ENCODE data around the gene GLS.
"Not testable (repeated sequence)": the region's sequence is repeated elsewhere in the genome, so short reads cannot be mapped to it uniquely, and the experiment has no call there.

GLS gene

GRCh38 chr2:190873451-190873850, 7.2 kb upstream of the GLS start:
- not testable (repeated sequence) for H3K27ac ChIP-seq (ENCODE audit: low read depth, low read length); H3K9me3 ChIP-seq (ENCODE audit: insufficient read depth, low read depth, low read length); H3K27me3 ChIP-seq (ENCODE audit: insufficient read depth, low read length); H3K4me3 ChIP-seq (ENCODE audit: low read length); H3K36me3 ChIP-seq (ENCODE audit: insufficient read depth, low read length); H3K9ac ChIP-seq (ENCODE audit: low read depth, low read length)
- WGBS = 96% methylated on average over 7 of the region's 7 CpGs
- peaks cover 22% of the 10 kb centered on the region for H3K4me1 ChIP-seq (ENCODE audit: insufficient read depth, low read length)

DNA sequence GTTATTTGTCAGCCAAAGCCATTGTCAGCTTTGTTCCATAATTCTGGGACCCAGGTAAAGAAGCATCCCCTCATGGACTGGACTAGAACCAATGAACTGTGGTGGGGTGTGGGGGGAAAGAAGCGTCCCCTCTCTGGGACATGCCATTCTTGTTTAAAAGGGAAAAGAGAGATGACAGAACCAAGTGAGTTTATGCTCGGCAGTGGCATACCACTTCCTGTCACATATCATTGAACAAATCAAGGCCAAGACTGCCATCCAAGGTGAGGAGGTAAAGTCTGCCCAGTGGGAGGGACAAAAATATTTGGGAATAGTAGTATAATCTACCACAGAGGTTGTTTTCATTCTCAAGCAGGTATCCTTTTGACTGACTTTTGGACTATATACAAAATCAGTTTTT, 4.7 kb upstream of the GLS start:
- 88% methylated on average over 1 of the region's 2 CpGs for WGBS
- Histone ChIP-seq H3K9me3 (ENCODE audit: insufficient read depth, low read depth, low read length) (no peaks in the 10 kb centered on the region), H3K36me3 (ENCODE audit: insufficient read depth, low read length) (no peaks in the 10 kb centered on the region), H3K4me3 (ENCODE audit: low read length) (no peak overlapping the region), H3K27me3 (ENCODE audit: insufficient read depth, low read length) (no peaks in the 10 kb centered on the region; the same call in 1 of the 2 replicates), H3K9ac (ENCODE audit: low read depth, low read length) (no peak overlapping the region), H3K27ac (ENCODE audit: low read depth, low read length) (no peak overlapping the region), H3K4me1 (ENCODE audit: insufficient read depth, low read length) (peaks cover 5% of the 10 kb centered on the region; the same call in 1 of the 2 replicates)

DNA sequence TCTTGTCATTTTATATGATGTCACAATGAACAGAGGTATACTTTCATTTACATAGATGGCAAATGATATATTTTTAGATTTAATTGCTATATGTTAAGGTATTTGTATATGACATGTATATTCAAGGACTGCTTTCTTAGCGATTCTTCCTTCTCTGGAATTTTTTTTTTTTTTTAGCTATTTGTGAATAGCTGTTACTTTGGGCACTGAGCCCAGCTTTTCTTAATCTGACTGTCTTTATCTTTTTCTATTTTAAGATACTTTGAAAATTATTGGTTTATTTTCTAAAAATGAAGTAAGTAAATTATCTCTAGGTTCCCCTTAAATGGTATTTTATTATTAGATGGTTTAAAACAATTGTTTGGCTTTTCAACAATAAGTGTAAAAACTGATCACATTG, 4.0 kb upstream of the GLS start:
- Histone ChIP-seq H3K4me1 (ENCODE audit: insufficient read depth, low read length) (no peaks in the 10 kb centered on the region), H3K36me3 (ENCODE audit: insufficient read depth, low read length) (no peaks in the 10 kb centered on the region), H3K27me3 (ENCODE audit: insufficient read depth, low read length) (no peaks in the 10 kb centered on the region; the same call in 1 of the 2 replicates), H3K27ac (ENCODE audit: low read depth, low read length) (no peak overlapping the region), H3K9me3 (ENCODE audit: insufficient read depth, low read depth, low read length) (no peaks in the 10 kb centered on the region), H3K4me3 (ENCODE audit: low read length) (no peak overlapping the region), H3K9ac (ENCODE audit: low read depth, low read length) (no peak overlapping the region)
- WGBS = no CpG with 5 or more reads among the region's 1 CpG

DNA sequence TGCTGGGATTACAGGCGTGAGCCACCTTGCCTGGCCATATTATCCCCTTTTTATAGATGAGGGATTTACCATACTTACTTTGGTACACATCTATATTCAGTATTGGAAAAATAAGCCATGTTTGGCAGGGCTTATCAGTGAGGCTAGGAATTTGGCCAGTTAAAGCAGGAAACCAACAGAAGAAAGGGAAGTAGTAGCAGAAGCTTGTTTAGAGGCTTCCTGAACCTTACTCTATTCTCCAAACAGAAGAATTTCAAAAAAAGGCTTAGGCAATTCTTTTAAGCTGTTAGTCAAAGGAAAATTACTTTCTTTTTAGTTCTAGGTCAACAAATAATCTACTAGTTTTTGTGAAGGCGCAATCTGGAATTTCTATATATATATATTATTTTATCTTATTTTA, 3.2 kb upstream of the GLS start:
- Histone ChIP-seq H3K27ac (ENCODE audit: low read depth, low read length) (no peak overlapping the region), H3K36me3 (ENCODE audit: insufficient read depth, low read length) (no peaks in the 10 kb centered on the region), H3K4me1 (ENCODE audit: insufficient read depth, low read length) (0 out of 2 replicates have a peak, but pooled peaks cover 3% of the 10 kb centered on the region), H3K9ac (ENCODE audit: low read depth, low read length) (no peak overlapping the region), H3K4me3 (ENCODE audit: low read length) (no peak overlapping the region), H3K9me3 (ENCODE audit: insufficient read depth, low read depth, low read length) (no peaks in the 10 kb centered on the region), H3K27me3 (ENCODE audit: insufficient read depth, low read length) (no peaks in the 10 kb centered on the region; the same call in 1 of the 2 replicates)
- no CpG with 5 or more reads among the region's 2 CpGs for WGBS

GRCh38 chr2:190879474-190880377, 895 bp upstream of the GLS start:
- Histone ChIP-seq H3K9ac (ENCODE audit: low read depth, low read length) (peak overlapping the region; percentile 39), H3K36me3 (ENCODE audit: insufficient read depth, low read length) (no peaks in the 10 kb centered on the region; the same call in 1 of the 2 replicates), H3K4me3 (ENCODE audit: low read length) (peak overlapping the region; percentile 69), H3K27me3 (ENCODE audit: insufficient read depth, low read length) (no peaks in the 10 kb centered on the region; the same call in 1 of the 2 replicates), H3K27ac (ENCODE audit: low read depth, low read length) (no peak overlapping the region), H3K9me3 (ENCODE audit: insufficient read depth, low read depth, low read length) (no peaks in the 10 kb centered on the region), H3K4me1 (ENCODE audit: insufficient read depth, low read length) (peaks cover 22% of the 10 kb centered on the region)
- WGBS = 46% methylated on average over 25 of the region's 28 CpGs

DNA sequence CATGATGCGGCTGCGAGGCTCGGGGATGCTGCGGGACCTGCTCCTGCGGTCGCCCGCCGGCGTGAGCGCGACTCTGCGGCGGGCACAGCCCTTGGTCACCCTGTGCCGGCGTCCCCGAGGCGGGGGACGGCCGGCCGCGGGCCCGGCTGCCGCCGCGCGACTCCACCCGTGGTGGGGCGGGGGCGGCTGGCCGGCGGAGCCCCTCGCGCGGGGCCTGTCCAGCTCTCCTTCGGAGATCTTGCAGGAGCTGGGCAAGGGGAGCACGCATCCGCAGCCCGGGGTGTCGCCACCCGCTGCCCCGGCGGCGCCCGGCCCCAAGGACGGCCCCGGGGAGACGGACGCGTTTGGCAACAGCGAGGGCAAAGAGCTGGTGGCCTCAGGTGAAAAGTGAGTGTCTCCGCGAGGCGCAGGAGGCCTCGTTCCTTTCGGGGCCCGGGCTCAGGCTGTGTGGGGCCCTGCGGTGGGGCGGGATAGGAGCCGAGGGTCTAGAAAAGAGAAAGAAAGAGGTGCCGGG, 520 bp downstream of the GLS start:
- Histone ChIP-seq H3K27ac (ENCODE audit: low read depth, low read length) (peak overlapping the region; percentile 33; the same call in 1 of the 2 replicates), H3K4me1 (ENCODE audit: insufficient read depth, low read length) (peaks cover 23% of the 10 kb centered on the region), H3K36me3 (ENCODE audit: insufficient read depth, low read length) (no peaks in the 10 kb centered on the region; the same call in none of the 2 replicates), H3K9ac (ENCODE audit: low read depth, low read length) (peak overlapping the region; percentile 76), H3K4me3 (ENCODE audit: low read length) (peak overlapping the region; percentile 69), H3K9me3 (ENCODE audit: insufficient read depth, low read depth, low read length) (no peaks in the 10 kb centered on the region), H3K27me3 (ENCODE audit: insufficient read depth, low read length) (no peaks in the 10 kb centered on the region; the same call in 1 of the 2 replicates)
- under 1% methylated on average over 60 of the region's 60 CpGs for WGBS

DNA sequence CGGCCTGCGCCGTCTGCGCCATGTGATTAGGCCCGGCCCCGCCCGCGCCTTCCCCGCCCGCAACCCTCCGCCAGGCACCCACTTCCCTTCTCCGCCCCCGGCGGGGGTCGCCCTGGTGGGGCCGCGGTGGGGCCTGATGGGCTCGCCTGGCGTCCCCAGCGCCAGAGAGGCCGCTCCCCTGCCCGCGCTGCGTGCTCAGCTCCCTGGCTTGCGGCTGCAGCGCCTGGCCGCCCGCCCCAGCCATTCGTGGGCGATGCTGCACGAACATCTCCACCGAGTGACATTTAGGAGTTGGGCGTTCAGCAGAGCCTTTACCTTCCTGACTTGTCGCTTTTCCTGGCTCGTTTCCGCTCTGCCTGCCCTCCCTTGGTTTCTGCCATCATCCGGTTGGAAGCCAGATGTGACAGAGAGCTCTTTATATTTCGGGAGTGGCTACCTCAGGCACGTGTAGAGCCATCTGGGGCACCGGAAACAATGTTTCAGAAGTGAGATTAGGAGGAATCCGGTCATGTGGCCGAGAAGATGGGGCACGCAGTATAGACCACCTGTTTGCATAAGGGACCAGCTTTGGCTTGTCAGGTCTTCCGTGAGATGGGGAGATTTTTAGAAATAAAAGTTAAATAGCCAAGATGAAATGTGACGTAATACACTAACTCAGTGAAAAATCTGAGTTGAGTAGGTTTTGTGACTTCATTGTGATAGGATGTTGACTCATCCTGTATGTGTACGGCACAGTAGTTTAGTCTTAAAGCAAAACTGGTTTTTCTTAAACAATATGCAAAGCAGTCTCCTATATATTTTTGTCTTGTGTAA, 1.2 kb downstream of the GLS start:
- H3K27ac ChIP-seq (ENCODE audit: low read depth, low read length) = peak overlapping the region; percentile 33; the same call in 1 of the 2 replicates
- H3K27me3 ChIP-seq (ENCODE audit: insufficient read depth, low read length) = no peaks in the 10 kb centered on the region; the same call in 1 of the 2 replicates
- peaks cover 25% of the 10 kb centered on the region for H3K4me1 ChIP-seq (ENCODE audit: insufficient read depth, low read length)
- H3K36me3 ChIP-seq (ENCODE audit: insufficient read depth, low read length) = no peaks in the 10 kb centered on the region; the same call in none of the 2 replicates
- 1% methylated on average over 46 of the region's 46 CpGs for WGBS
- no peaks in the 10 kb centered on the region for H3K9me3 ChIP-seq (ENCODE audit: insufficient read depth, low read depth, low read length)
- peak overlapping the region; percentile 76 for H3K9ac ChIP-seq (ENCODE audit: low read depth, low read length)
- peak overlapping the region; percentile 69 for H3K4me3 ChIP-seq (ENCODE audit: low read length)

DNA sequence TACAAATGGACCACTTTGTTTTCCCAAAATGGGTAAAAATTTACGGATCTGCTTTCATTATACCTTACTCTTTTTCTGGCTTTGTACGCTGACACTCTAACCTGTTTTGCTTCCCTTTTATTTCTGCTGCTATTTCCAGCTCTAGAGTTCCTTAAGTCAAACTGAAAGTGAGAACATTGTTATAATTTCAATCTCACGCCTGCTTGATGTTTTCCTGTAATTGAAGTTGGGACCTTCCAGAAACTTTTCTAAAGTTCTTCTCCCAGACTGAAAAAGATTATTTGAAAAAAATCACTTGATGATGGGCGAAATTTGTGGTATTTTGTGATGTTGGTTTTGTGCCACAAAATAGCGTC, 1.8 kb downstream of the GLS start:
- Histone ChIP-seq H3K4me3 (ENCODE audit: low read length) (peak overlapping the region; percentile 69), H3K27ac (ENCODE audit: low read depth, low read length) (no peak overlapping the region), H3K9me3 (ENCODE audit: insufficient read depth, low read depth, low read length) (no peaks in the 10 kb centered on the region), H3K36me3 (ENCODE audit: insufficient read depth, low read length) (no peaks in the 10 kb centered on the region; the same call in none of the 2 replicates), H3K27me3 (ENCODE audit: insufficient read depth, low read length) (no peaks in the 10 kb centered on the region; the same call in 1 of the 2 replicates), H3K9ac (ENCODE audit: low read depth, low read length) (peak overlapping the region; percentile 76; the same call in 1 of the 2 replicates), H3K4me1 (ENCODE audit: insufficient read depth, low read length) (peaks cover 31% of the 10 kb centered on the region)
- WGBS = 20% methylated on average over 5 of the region's 5 CpGs

DNA sequence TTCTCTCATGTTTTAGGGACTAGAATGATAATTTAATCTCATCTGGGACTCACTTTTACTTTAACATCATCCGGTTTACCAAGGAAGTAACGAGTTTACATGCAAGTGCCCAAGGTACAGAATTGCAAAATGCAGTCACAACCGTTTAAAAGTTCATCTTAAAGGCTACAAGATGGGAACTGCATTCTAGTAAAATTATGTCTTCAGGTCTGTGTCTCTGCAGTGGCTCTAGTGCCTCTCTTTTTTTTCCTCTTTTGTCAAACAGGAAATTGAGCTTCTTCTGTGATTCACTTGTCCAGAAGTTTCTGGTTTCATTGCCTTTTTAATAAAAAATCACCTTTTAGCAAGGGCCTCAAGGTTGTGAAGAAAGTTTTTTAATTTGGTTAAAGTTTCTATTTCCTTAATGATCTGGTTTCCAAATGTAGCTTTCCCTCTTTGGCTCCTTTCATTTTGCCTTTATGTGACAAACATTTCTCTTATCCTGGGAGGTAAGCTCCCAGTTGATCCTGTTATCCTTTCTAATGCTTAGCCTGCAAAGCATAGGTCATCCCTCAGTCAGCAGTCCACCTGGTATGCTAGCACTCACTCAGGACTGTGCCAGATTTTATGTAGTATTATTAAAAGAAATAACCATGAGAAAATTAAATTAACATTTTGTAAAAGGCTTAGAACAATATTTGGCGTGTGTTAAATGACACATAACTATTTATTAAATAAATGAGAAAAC, 2.4 kb downstream of the GLS start:
- Histone ChIP-seq H3K4me1 (ENCODE audit: insufficient read depth, low read length) (peaks cover 38% of the 10 kb centered on the region), H3K36me3 (ENCODE audit: insufficient read depth, low read length) (no peaks in the 10 kb centered on the region; the same call in none of the 2 replicates), H3K27ac (ENCODE audit: low read depth, low read length) (no peak overlapping the region), H3K4me3 (ENCODE audit: low read length) (peak overlapping the region; percentile 69), H3K27me3 (ENCODE audit: insufficient read depth, low read length) (no peaks in the 10 kb centered on the region; the same call in 1 of the 2 replicates), H3K9me3 (ENCODE audit: insufficient read depth, low read depth, low read length) (no peaks in the 10 kb centered on the region), H3K9ac (ENCODE audit: low read depth, low read length) (no peak overlapping the region; the same call in 1 of the 2 replicates)
- WGBS = 17% methylated on average over 3 of the region's 4 CpGs

DNA sequence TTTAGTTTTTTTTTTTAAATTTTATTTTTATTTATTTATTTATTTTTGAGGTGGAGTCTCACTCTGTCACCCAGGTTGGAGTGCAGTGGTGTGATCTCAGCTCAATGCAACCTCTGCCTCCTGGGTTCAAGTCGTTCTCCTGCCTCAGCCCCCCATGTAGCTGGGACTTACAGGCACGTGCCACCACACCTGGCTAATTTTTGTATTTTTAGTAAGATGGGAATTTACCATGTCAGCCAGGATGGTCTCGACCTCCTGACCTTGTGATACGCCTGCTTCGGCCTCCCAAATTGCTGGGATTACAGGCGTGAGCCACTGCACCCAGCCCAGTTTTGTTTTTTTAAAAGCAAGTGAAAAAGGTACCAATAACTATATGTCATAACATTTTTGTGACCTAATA, 5.2 kb downstream of the GLS start:
- WGBS = 93% methylated on average over 6 of the region's 6 CpGs
- H3K9me3 ChIP-seq (ENCODE audit: insufficient read depth, low read depth, low read length); H3K36me3 ChIP-seq (ENCODE audit: insufficient read depth, low read length): not testable (repeated sequence)

More for the DNA sequence above, 5.2 kb downstream of the GLS start:
- H3K4me1 ChIP-seq (ENCODE audit: insufficient read depth, low read length) = peaks cover 55% of the 10 kb centered on the region
- not testable (repeated sequence) for H3K27me3 ChIP-seq (ENCODE audit: insufficient read depth, low read length); H3K9ac ChIP-seq (ENCODE audit: low read depth, low read length); H3K4me3 ChIP-seq (ENCODE audit: low read length); H3K27ac ChIP-seq (ENCODE audit: low read depth, low read length)
